Endothelial cell (in vitro differentiated cells): Measurements from ENCODE around the gene MTMR10. TPM values are rescaled to one million over a fixed set of nuclear protein-coding genes. Genes with fewer than 3 reads are reported as not detected.
A peak's percentile ranks its signal among the peaks of the same experiment; 100 is the strongest.

Experiments
- DNase-seq: peaks from one replicate; pipeline ENCODE4 v3.0.0; 2021; ENCODE audit warnings: low spot score
- H3K27ac Mint-ChIP-seq: one replicate; pipeline ENCODE4 v1.8.0; 2021; ENCODE audit warnings: mixed read lengths, inconsistent platforms; ENCODE audit not compliant: unreplicated experiment
- H3K27me3 Mint-ChIP-seq: one replicate; pipeline ENCODE4 v1.8.0; 2021; ENCODE audit warnings: mild to moderate bottlenecking, moderate library complexity, mixed read lengths, inconsistent platforms; ENCODE audit not compliant: unreplicated experiment
- H3K36me3 Mint-ChIP-seq: one replicate; pipeline ENCODE4 v1.8.0; 2021; ENCODE audit warnings: mild to moderate bottlenecking, low read depth, mixed read lengths, inconsistent platforms; ENCODE audit not compliant: unreplicated experiment
- H3K4me1 Mint-ChIP-seq: one replicate; pipeline ENCODE4 v1.8.0; 2021; ENCODE audit warnings: mild to moderate bottlenecking, mixed read lengths, inconsistent platforms; ENCODE audit not compliant: unreplicated experiment
- H3K4me3 Mint-ChIP-seq: one replicate; pipeline ENCODE4 v1.8.0; 2021; ENCODE audit warnings: mild to moderate bottlenecking, mixed read lengths, inconsistent platforms; ENCODE audit not compliant: unreplicated experiment
- H3K9me3 Mint-ChIP-seq: one replicate; pipeline ENCODE4 v1.8.0; 2021; ENCODE audit warnings: mixed read lengths, inconsistent platforms; ENCODE audit not compliant: unreplicated experiment
- CTCF ChIP-seq: fragments of 200-600 bp; sonication (generic); IDR thresholded peaks from one replicate; pipeline ENCODE4 v1.5.0; 2021; ENCODE audit warnings: antibody characterized with exemption; ENCODE audit not compliant: unreplicated experiment
- total RNA-seq: library from RNA; stranded (reverse); fragmentation: NEBNext Ultra II Directional; extraction: Animal tissue kit (Norgen Biotek cat#: 25700); gene quantifications from one replicate; pipeline ENCODE4 v1.2.1, GENCODE V29; 2021; ENCODE audit not compliant: unreplicated experiment

Gene MTMR10
- total RNA-seq, 1 donor from 2014 or later, result 15.1 TPM

GRCh38 chr15:30990446-30991254 lies 778 bp downstream of the MTMR10 start:
- H3K9me3 Mint-ChIP-seq, result no peaks in the 10 kb centered on the region
- DNase-seq, result no peak
- peak overlapping the region; percentile 95 for H3K4me3 Mint-ChIP-seq
- no peak for TF ChIP-seq CTCF
- H3K36me3 Mint-ChIP-seq, result peaks cover 3% of the 10 kb centered on the region
- peaks cover 2% of the 10 kb centered on the region for H3K27me3 Mint-ChIP-seq
- H3K27ac Mint-ChIP-seq, result peak overlapping the region; percentile 92
- H3K4me1 Mint-ChIP-seq, result peaks cover 19% of the 10 kb centered on the region

GRCh38 chr15:30990036-30990435 lies 1.4 kb downstream of the MTMR10 start:
- no peak for DNase-seq
- TF ChIP-seq CTCF, result no peak
- Mint-ChIP-seq H3K9me3 (no peaks in the 10 kb centered on the region), H3K27ac (peak overlapping the region; percentile 92), H3K36me3 (peaks cover 3% of the 10 kb centered on the region), H3K4me3 (peak overlapping the region; percentile 95), H3K27me3 (peaks cover 2% of the 10 kb centered on the region), H3K4me1 (peaks cover 22% of the 10 kb centered on the region)

DNA sequence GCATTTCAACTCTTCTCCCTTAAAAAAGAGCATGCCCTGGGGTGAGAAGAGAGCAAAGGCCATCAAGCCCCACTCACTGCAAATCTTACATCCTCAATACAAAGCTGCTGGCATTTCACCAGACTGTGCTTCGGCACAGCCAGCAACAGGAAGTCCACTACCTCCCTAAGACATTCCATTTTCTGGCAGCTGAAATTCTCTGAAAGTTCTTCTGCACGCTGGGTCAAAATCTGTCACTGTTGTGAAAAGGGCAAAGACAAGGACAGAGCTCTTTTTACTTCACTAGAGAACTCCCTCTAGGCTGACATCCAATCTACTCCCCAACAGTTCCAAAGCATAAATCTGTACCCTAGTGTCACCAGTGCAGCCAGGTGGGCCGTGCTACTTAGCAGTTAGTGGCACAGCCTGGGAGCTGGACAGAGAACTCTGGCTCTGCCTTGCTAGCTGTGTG lies 6.3 kb downstream of the MTMR10 start:
- Mint-ChIP-seq H3K27me3 (peaks cover 4% of the 10 kb centered on the region), H3K4me1 (peaks cover 12% of the 10 kb centered on the region), H3K36me3 (peaks cover 3% of the 10 kb centered on the region), H3K9me3 (no peaks in the 10 kb centered on the region), H3K27ac (no peak overlapping the region), H3K4me3 (no peak overlapping the region)
- no peak for TF ChIP-seq CTCF
- no peak for DNase-seq

DNA sequence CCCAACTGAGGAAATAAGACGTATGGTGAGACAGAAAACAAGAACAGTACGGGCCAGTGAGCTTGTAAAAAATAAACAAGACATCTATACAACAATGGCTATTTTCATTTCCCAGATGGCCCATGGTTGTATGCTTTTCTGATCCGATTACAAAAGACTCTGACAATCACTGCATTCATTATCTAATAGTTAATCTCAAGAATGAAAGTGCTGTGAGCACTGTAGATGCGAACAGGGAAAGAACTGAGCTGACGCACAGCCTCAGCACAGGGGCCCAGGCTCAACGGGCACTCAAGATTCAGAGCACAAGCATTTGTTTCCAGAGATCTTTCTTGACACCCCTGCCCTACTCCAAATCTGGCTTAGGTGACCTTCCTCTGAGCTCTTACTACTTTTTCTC lies 6.9 kb downstream of the MTMR10 start:
- no peak overlapping the region for H3K4me3 Mint-ChIP-seq
- no peaks in the 10 kb centered on the region for H3K9me3 Mint-ChIP-seq
- H3K27ac Mint-ChIP-seq, result no peak overlapping the region
- peaks cover 3% of the 10 kb centered on the region for H3K36me3 Mint-ChIP-seq
- peaks cover 10% of the 10 kb centered on the region for H3K4me1 Mint-ChIP-seq
- no peak for DNase-seq
- TF ChIP-seq CTCF, result no peak
- H3K27me3 Mint-ChIP-seq, result peaks cover 4% of the 10 kb centered on the region

DNA sequence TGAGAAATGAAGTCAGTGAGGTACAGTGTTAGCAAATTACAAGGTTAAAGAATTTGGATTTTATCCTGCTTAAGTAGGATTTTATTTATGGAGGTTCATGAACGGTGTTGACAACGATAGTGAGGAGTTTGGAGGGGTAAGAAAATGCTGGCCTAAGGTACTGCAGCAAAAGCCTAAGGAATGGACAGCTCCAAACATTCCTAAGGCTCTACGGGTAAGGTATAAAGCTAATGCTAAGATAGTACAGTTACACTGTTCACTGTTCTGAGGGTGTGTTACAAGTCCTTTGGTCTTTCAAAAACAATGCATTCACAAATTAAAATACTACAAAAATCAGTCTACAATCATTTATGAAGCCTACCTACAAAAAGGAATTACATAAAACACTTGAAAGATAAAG lies 7.3 kb downstream of the MTMR10 start:
- peaks cover 3% of the 10 kb centered on the region for H3K36me3 Mint-ChIP-seq
- no peak for TF ChIP-seq CTCF
- DNase-seq, result no peak
- H3K27ac Mint-ChIP-seq, result no peak overlapping the region
- peaks cover 13% of the 10 kb centered on the region for H3K4me1 Mint-ChIP-seq
- H3K9me3 Mint-ChIP-seq, result no peaks in the 10 kb centered on the region
- H3K27me3 Mint-ChIP-seq, result peaks cover 4% of the 10 kb centered on the region
- H3K4me3 Mint-ChIP-seq, result no peak overlapping the region
